Measurements from ENCODE around the gene IREB2. TPM values are rescaled to one million over a fixed set of nuclear protein-coding genes. Genes with fewer than 3 reads are reported as not detected.

Gene IREB2
- total RNA-seq, 2 experiments from 2014 or later: 27.1 to 77.6 TPM

DNA sequence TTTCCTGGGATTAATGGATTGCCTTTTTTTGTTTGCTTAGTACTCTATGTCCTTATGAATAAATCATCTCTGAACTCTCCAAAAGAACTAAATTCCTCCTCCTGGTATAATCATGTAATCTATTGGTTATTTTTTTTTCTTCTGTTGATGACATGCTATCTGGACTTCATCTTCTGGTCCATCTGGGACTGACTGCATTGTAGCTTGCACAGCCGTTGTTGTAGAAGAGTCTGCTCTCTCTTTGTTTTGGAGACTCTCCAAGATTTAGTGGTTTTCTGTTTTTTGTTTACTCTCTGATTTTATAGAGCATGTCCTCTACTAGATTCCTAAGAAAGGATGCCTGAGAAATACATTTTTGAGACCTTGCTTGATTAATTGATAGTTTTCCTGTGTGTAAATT lies 19.1 kb downstream of the IREB2 start:
- Histone ChIP-seq H3K4me3 (ENCODE audit: low read depth, low read length, poor library complexity, severe bottlenecking) (no peak overlapping the region), H3K9me3 (ENCODE audit: low read length) (no peaks in the 10 kb centered on the region), H3K4me2 (ENCODE audit: low read length) (no peak overlapping the region), H3K9me2 (ENCODE audit: insufficient read depth, low read length) (no peaks in the 10 kb centered on the region), H3K79me2 (ENCODE audit: insufficient read depth, low read depth, low read length) (peaks cover 100% of the 10 kb centered on the region), H4K20me1 (ENCODE audit: insufficient read depth, low read length) (peaks cover 40% of the 10 kb centered on the region; the same call in 1 of the 2 replicates), H3K36me3 (ENCODE audit: insufficient read depth, low read length) (peaks cover 37% of the 10 kb centered on the region; the same call in 1 of the 2 replicates), H3K27ac (ENCODE audit: low read depth, low read length, poor library complexity, severe bottlenecking) (no peak overlapping the region), H2AFZ (ENCODE audit: low read length) (no peak overlapping the region), H3K4me1 (ENCODE audit: insufficient read depth, low read length, poor library complexity, severe bottlenecking) (peaks cover 43% of the 10 kb centered on the region)
- intact Hi-C loops (cut with micrococcal nuclease; ENCODE audit: unreplicated experiment): no loop called here
- CTCF ChIA-PET (ENCODE audit: unreplicated experiment): no interaction called here
- POLR2A ChIA-PET: no interaction called here
- BruUV-seq (replicated peaks): no TSS peak
- TF ChIP-seq CTCF (conservative IDR thresholded peaks at IDR 0.05; ENCODE audit: low read length) (no peak), EZH2phosphoT487 (IDR thresholded peaks at IDR 0.05; ENCODE audit: borderline replicate concordance, low read depth, low read length) (no peak)
- DNase-seq (ENCODE audit: low spot score): no peak

- peaks cover 61% of the 10 kb centered on the region for H3K36me3 ChIP-seq (ENCODE audit: insufficient read depth, low read length)
- POLR2A ChIA-PET: interaction anchor here (1.1 kb wide), 1 partner anchor 27 kb away, joined by 3 read pairs; no protein-coding TSS in a partner anchor
- H4K20me1 ChIP-seq (ENCODE audit: insufficient read depth, low read length): peaks cover 24% of the 10 kb centered on the region; the same call in 1 of the 2 replicates
- DNase-seq (ENCODE audit: low spot score): no peak
- H3K4me1 ChIP-seq (ENCODE audit: insufficient read depth, low read length, poor library complexity, severe bottlenecking): peaks cover 10% of the 10 kb centered on the region
- H3K9me2 ChIP-seq (ENCODE audit: insufficient read depth, low read length): no peaks in the 10 kb centered on the region
- peak overlapping the region; percentile 27 for H3K27ac ChIP-seq (ENCODE audit: low read depth, low read length, poor library complexity, severe bottlenecking)
- no peaks in the 10 kb centered on the region for H3K9me3 ChIP-seq (ENCODE audit: low read length)
- intact Hi-C loops (cut with micrococcal nuclease; ENCODE audit: unreplicated experiment): no loop called here
- TF ChIP-seq CTCF (conservative IDR thresholded peaks at IDR 0.05; ENCODE audit: low read length): no peak
- no peak overlapping the region for H3K4me3 ChIP-seq (ENCODE audit: low read depth, low read length, poor library complexity, severe bottlenecking)
- no TSS peak for BruUV-seq (replicated peaks)
- H2AFZ ChIP-seq (ENCODE audit: low read length): no peak overlapping the region
- peak overlapping the region; percentile 36; the same call in 1 of the 2 replicates for H3K4me2 ChIP-seq (ENCODE audit: low read length)
- CTCF ChIA-PET (ENCODE audit: unreplicated experiment): no interaction called here
- peaks cover 73% of the 10 kb centered on the region for H3K79me2 ChIP-seq (ENCODE audit: insufficient read depth, low read depth, low read length)
These were observed 22.7 kb downstream of the IREB2 start for GRCh38 chr15:78460737-78461136.

GRCh38 chr15:78461171-78461888 lies 23.3 kb downstream of the IREB2 start:
- TF ChIP-seq CTCF (conservative IDR thresholded peaks at IDR 0.05; ENCODE audit: low read length) (no peak), EZH2phosphoT487 (IDR thresholded peaks at IDR 0.05; ENCODE audit: borderline replicate concordance, low read depth, low read length) (no peak)
- CTCF ChIA-PET (ENCODE audit: unreplicated experiment): no interaction called here

More at GRCh38 chr15:78461171-78461888, 23.3 kb downstream of the IREB2 start:
- BruUV-seq (replicated peaks): no TSS peak
- H3K36me3 ChIP-seq (ENCODE audit: insufficient read depth, low read length): peaks cover 67% of the 10 kb centered on the region
- H3K79me2 ChIP-seq (ENCODE audit: insufficient read depth, low read depth, low read length): peaks cover 67% of the 10 kb centered on the region
- H3K27ac ChIP-seq (ENCODE audit: low read depth, low read length, poor library complexity, severe bottlenecking): peak overlapping the region; percentile 27
- no peaks in the 10 kb centered on the region for H3K9me2 ChIP-seq (ENCODE audit: insufficient read depth, low read length)
- POLR2A ChIA-PET: interaction anchor here (0.6 to 1.2 kb wide), 4 partner anchors 8 to 28 kb away, joined by 3 to 5 read pairs (median 4); partner anchors contain the start of gene IREB2
- H4K20me1 ChIP-seq (ENCODE audit: insufficient read depth, low read length): peaks cover 18% of the 10 kb centered on the region; the same call in 1 of the 2 replicates
- intact Hi-C loops (cut with micrococcal nuclease; ENCODE audit: unreplicated experiment): no loop called here
- no peaks in the 10 kb centered on the region for H3K9me3 ChIP-seq (ENCODE audit: low read length)
- H3K4me3 ChIP-seq (ENCODE audit: low read depth, low read length, poor library complexity, severe bottlenecking): no peak overlapping the region
- no peak overlapping the region for H2AFZ ChIP-seq (ENCODE audit: low read length)
- H3K4me2 ChIP-seq (ENCODE audit: low read length): peak overlapping the region; percentile 36; the same call in 1 of the 2 replicates
- DNase-seq (ENCODE audit: low spot score): no peak
- peaks cover 10% of the 10 kb centered on the region for H3K4me1 ChIP-seq (ENCODE audit: insufficient read depth, low read length, poor library complexity, severe bottlenecking)

All from OCI-LY7 (cell line).